ENCODE data around the gene KIF5A. TPM values are rescaled to one million over a fixed set of nuclear protein-coding genes. Genes with fewer than 3 reads are reported as not detected.

KIF5A gene
- total RNA-seq, 1 donor, result 0.36 TPM

- Histone ChIP-seq H3K4me2 (ENCODE audit: insufficient read depth, low read length) (no peak overlapping the region), H3K4me1 (ENCODE audit: insufficient read depth, low read length) (no peaks in the 10 kb centered on the region), H3K79me2 (ENCODE audit: insufficient read depth, low read length) (no peaks in the 10 kb centered on the region), H3K36me3 (ENCODE audit: insufficient read depth, low read length) (no peaks in the 10 kb centered on the region), H3K27ac (ENCODE audit: low read depth, low read length) (no peak overlapping the region), H4K20me1 (ENCODE audit: insufficient read depth, low read length) (no peaks in the 10 kb centered on the region), H3K27me3 (ENCODE audit: insufficient read depth, low read length) (peaks cover 9% of the 10 kb centered on the region), H3K4me3 (ENCODE audit: insufficient read depth, low read length) (no peak overlapping the region), H2AFZ (ENCODE audit: low read length) (no peak overlapping the region), H3K9me3 (ENCODE audit: low read depth, low read length) (no peaks in the 10 kb centered on the region)
- TF ChIP-seq, protein P1, sequence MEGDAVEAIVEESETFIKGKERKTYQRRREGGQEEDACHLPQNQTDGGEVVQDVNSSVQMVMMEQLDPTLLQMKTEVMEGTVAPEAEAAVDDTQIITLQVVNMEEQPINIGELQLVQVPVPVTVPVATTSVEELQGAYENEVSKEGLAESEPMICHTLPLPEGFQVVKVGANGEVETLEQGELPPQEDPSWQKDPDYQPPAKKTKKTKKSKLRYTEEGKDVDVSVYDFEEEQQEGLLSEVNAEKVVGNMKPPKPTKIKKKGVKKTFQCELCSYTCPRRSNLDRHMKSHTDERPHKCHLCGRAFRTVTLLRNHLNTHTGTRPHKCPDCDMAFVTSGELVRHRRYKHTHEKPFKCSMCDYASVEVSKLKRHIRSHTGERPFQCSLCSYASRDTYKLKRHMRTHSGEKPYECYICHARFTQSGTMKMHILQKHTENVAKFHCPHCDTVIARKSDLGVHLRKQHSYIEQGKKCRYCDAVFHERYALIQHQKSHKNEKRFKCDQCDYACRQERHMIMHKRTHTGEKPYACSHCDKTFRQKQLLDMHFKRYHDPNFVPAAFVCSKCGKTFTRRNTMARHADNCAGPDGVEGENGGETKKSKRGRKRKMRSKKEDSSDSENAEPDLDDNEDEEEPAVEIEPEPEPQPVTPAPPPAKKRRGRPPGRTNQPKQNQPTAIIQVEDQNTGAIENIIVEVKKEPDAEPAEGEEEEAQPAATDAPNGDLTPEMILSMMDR (IDR thresholded peaks at IDR 0.05; ENCODE audit: extremely low read depth, low read depth, low read length), result no peak
- DNase-seq (ENCODE audit: insufficient read length, low spot score, missing footprints), result no peak
These were observed 30.6 kb downstream of the KIF5A start for GRCh38 chr12:57580466-57580795.

DNA sequence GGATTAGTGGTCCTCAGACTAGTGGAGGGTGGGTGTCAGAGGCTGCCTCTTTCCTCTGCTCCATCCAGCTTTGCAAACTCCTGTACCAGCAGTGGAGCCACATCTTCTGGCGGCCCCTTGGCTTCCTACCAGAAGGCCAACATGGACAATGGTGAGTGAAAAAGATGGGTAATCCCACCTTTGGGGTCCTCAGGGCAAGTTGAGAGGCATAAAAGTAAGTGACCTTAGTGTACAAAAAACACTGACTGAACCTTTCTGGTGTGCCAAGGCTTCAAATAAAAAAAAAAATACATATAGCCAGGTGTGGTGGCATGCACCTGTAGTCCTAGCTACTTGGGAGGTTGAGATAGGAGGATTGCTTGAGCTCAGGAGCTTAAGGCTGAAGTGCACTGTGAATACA, 32.0 kb downstream of the KIF5A start:
- TF ChIP-seq, protein P1 (IDR thresholded peaks at IDR 0.05; ENCODE audit: extremely low read depth, low read depth, low read length), result no peak
- Histone ChIP-seq H3K27ac (ENCODE audit: low read depth, low read length) (no peak overlapping the region), H4K20me1 (ENCODE audit: insufficient read depth, low read length) (no peaks in the 10 kb centered on the region), H3K79me2 (ENCODE audit: insufficient read depth, low read length) (no peaks in the 10 kb centered on the region), H3K4me3 (ENCODE audit: insufficient read depth, low read length) (no peak overlapping the region), H3K27me3 (ENCODE audit: insufficient read depth, low read length) (peaks cover 18% of the 10 kb centered on the region), H3K36me3 (ENCODE audit: insufficient read depth, low read length) (no peaks in the 10 kb centered on the region), H3K4me1 (ENCODE audit: insufficient read depth, low read length) (no peaks in the 10 kb centered on the region), H2AFZ (ENCODE audit: low read length) (no peak overlapping the region), H3K4me2 (ENCODE audit: insufficient read depth, low read length) (no peak overlapping the region), H3K9me3 (ENCODE audit: low read depth, low read length) (no peaks in the 10 kb centered on the region)
- DNase-seq (ENCODE audit: insufficient read length, low spot score, missing footprints), result no peak

DNA sequence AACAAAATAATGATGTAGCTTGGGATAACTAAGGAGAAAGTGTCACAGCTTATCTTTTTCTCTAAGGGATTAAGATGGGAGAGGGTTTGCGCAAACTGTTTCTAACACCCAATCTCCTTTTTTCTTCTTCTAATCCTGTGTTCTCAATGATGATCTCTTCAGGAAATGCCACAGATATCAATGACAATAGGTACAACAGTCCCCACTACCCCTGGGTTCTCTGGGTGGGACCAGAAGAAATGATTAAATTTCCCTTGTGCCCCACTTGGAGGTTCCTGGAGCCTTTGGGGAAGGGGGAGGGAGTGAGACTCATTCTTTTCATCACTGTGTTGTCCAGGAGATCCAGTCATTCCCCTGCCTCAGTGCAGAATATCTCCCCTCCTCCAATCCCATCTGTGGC, 32.6 kb downstream of the KIF5A start:
- no peaks in the 10 kb centered on the region for H3K79me2 ChIP-seq (ENCODE audit: insufficient read depth, low read length)
- H3K4me2 ChIP-seq (ENCODE audit: insufficient read depth, low read length), result no peak overlapping the region
- no peaks in the 10 kb centered on the region for H3K4me1 ChIP-seq (ENCODE audit: insufficient read depth, low read length)
- H3K27ac ChIP-seq (ENCODE audit: low read depth, low read length), result no peak overlapping the region
- no peaks in the 10 kb centered on the region for H4K20me1 ChIP-seq (ENCODE audit: insufficient read depth, low read length)
- H3K4me3 ChIP-seq (ENCODE audit: insufficient read depth, low read length), result no peak overlapping the region
- no peak overlapping the region for H2AFZ ChIP-seq (ENCODE audit: low read length)
- DNase-seq (ENCODE audit: insufficient read length, low spot score, missing footprints), result no peak
- TF ChIP-seq, protein P1 (IDR thresholded peaks at IDR 0.05; ENCODE audit: extremely low read depth, low read depth, low read length), result no peak
- peaks cover 24% of the 10 kb centered on the region for H3K27me3 ChIP-seq (ENCODE audit: insufficient read depth, low read length)
- no peaks in the 10 kb centered on the region for H3K9me3 ChIP-seq (ENCODE audit: low read depth, low read length)
- H3K36me3 ChIP-seq (ENCODE audit: insufficient read depth, low read length), result no peaks in the 10 kb centered on the region

GRCh38 chr12:57583008-57583831, 33.4 kb downstream of the KIF5A start:
- no peaks in the 10 kb centered on the region for H3K79me2 ChIP-seq (ENCODE audit: insufficient read depth, low read length)

More at GRCh38 chr12:57583008-57583831, 33.4 kb downstream of the KIF5A start:
- Histone ChIP-seq H3K27ac (ENCODE audit: low read depth, low read length) (no peak overlapping the region), H3K4me1 (ENCODE audit: insufficient read depth, low read length) (no peaks in the 10 kb centered on the region), H3K9me3 (ENCODE audit: low read depth, low read length) (no peaks in the 10 kb centered on the region), H3K4me2 (ENCODE audit: insufficient read depth, low read length) (no peak overlapping the region), H3K4me3 (ENCODE audit: insufficient read depth, low read length) (no peak overlapping the region), H3K36me3 (ENCODE audit: insufficient read depth, low read length) (no peaks in the 10 kb centered on the region), H4K20me1 (ENCODE audit: insufficient read depth, low read length) (no peaks in the 10 kb centered on the region), H2AFZ (ENCODE audit: low read length) (no peak overlapping the region), H3K27me3 (ENCODE audit: insufficient read depth, low read length) (peaks cover 31% of the 10 kb centered on the region)
- DNase-seq (ENCODE audit: insufficient read length, low spot score, missing footprints), result peak; percentile 95
- TF ChIP-seq, protein P1 (IDR thresholded peaks at IDR 0.05; ENCODE audit: extremely low read depth, low read depth, low read length), result peak; percentile 97
